Gastroesophageal sphincter (tissue), 4 donors: ENCODE data around the gene TRAF3. TPM values are rescaled to one million over a fixed set of nuclear protein-coding genes. Genes with fewer than 3 reads are reported as not detected.

ENCODE experiments used
- ATAC-seq: fragments of 150-250 bp; one replicate; pipeline ENCODE4 v1.9.1; 2016; ENCODE audit warnings: mild to moderate bottlenecking, moderate library complexity
- H3K27ac ChIP-seq, 4 donors: fragments of 200-600 bp; sonication (generic) in 3 of 4; 1 replicate in 3 of 4; 2 replicates in 1 of 4; pipeline ENCODE4 v1.5.1; 2016 to 2019
- H3K27me3 ChIP-seq: fragments of 200-600 bp; sonication (generic); one replicate; pipeline ENCODE4 v1.5.1; 2019
- H3K36me3 ChIP-seq, 2 donors: fragments of 200-600 bp; sonication (generic); one replicate each; pipeline ENCODE4 v1.5.1; 2019; ENCODE audit warnings: control low read depth in 1 of 2
- H3K4me1 ChIP-seq, 3 donors: fragments of 200-600 bp; sonication (generic); 1 replicate in 2 of 3; 2 replicates in 1 of 3; pipeline ENCODE4 v1.5.1; 2016 to 2019; ENCODE audit warnings: control low read depth in 2 of 3
- H3K4me3 ChIP-seq, 2 donors: fragments of 200-600 bp; sonication (generic); one replicate each; pipeline ENCODE4 v1.5.1; 2019; ENCODE audit warnings: mild to moderate bottlenecking in 1 of 2, moderate library complexity in 1 of 2
- H3K9me3 ChIP-seq, 3 donors: fragments of 200-600 bp; sonication (generic); one replicate each; pipeline ENCODE4 v1.5.1; 2017 to 2019; ENCODE audit warnings: control low read depth in 2 of 3
- EP300 ChIP-seq: sonication (generic); formaldehyde crosslinking; IDR thresholded peaks from one replicate; pipeline ENCODE4 v1.6.1; 2017; ENCODE audit warnings: antibody characterized with exemption, mild to moderate bottlenecking
- POLR2A ChIP-seq, 2 donors: fragments of 450-650 bp; IDR thresholded peaks; one replicate each; pipeline ENCODE4 v1.6.1; 2017; ENCODE audit warnings: antibody characterized with exemption in 2 of 2, mild to moderate bottlenecking in 2 of 2, moderate library complexity in 1 of 2
- POLR2AphosphoS5 ChIP-seq: sonication (generic); formaldehyde crosslinking; IDR thresholded peaks from one replicate; pipeline ENCODE4 v1.6.1; 2017; ENCODE audit warnings: antibody characterized with exemption
- WGBS, 2 donors: methylation state at CpG; one replicate each; pipeline ENCODE4 v1.1.5; 2018; ENCODE audit warnings: low coverage in 1 of 2; 5-methylcytosine and 5-hydroxymethylcytosine counted together
- total RNA-seq, 4 donors: library from RNA; depleted of rRNA; stranded (reverse); fragments of >200 nt; gene quantifications; one replicate each; pipeline ENCODE4 v1.1.0, GENCODE V29; 2016
- TF ChIP-seq, protein P1 (sequence below), 4 experiments: fragments of 200-600 bp in 2 of 4; fragments of 450-650 bp in 2 of 4; sonication (generic) in 1 of 4; IDR thresholded peaks; one replicate each; pipeline ENCODE4 v1.5.1; 2017 to 2019; ENCODE audit warnings: antibody characterized with exemption in 4 of 4, mild to moderate bottlenecking in 2 of 4, moderate library complexity in 2 of 4

Gene TRAF3
- total RNA-seq, 4 donors from 2014 or later = 10.9 to 29.0 (median 18.7) TPM

DNA sequence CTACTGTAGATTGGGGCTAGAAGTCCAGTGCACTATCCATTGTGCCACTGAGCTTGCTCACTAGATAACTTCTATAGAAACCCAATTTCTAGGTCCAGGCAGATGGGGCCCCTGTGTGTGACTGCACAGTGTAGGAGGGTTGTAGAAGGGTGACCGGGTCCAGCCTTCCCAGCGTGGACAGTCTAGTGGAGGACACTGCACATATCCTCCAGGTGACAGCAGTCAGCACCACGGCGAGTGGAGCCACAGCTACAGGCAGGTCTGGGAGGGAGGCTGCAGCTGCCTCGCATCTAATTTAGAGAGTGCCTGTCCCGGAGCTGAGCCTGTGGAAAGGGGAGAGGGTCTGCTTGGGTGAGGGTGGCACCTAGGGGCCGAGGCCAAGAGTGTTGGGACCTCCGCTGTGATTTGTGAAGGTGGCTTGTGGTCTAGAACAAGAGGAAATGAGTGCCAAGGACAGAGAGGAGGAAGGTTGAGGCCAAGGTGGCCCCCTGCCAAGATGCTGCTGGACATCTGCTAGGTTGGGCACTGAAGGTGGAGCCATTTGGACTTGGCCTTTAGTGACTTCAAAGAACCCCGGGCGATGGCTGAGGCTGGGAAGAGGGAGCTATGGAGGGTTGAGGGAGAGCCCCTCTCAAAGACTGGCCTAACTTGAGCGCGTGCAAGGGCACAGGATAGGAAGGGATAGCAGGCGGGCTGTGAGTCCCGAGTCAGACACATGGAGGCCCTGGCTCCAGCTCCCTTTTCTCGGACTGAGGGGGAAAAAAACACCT, 46.0 kb upstream of the TRAF3 start:
- H3K4me3 ChIP-seq = no peak overlapping the region
- H3K4me1 ChIP-seq = no peaks in the 10 kb centered on the region
- TF ChIP-seq, protein P1, sequence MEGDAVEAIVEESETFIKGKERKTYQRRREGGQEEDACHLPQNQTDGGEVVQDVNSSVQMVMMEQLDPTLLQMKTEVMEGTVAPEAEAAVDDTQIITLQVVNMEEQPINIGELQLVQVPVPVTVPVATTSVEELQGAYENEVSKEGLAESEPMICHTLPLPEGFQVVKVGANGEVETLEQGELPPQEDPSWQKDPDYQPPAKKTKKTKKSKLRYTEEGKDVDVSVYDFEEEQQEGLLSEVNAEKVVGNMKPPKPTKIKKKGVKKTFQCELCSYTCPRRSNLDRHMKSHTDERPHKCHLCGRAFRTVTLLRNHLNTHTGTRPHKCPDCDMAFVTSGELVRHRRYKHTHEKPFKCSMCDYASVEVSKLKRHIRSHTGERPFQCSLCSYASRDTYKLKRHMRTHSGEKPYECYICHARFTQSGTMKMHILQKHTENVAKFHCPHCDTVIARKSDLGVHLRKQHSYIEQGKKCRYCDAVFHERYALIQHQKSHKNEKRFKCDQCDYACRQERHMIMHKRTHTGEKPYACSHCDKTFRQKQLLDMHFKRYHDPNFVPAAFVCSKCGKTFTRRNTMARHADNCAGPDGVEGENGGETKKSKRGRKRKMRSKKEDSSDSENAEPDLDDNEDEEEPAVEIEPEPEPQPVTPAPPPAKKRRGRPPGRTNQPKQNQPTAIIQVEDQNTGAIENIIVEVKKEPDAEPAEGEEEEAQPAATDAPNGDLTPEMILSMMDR (IDR thresholded peaks at IDR 0.05) = no peak
- TF ChIP-seq POLR2A (IDR thresholded peaks at IDR 0.05) = no peak
- H3K27me3 ChIP-seq = no peaks in the 10 kb centered on the region
- H3K9me3 ChIP-seq = no peaks in the 10 kb centered on the region
- WGBS, 2 donors = 79 to 89% methylated on average over 8 to 9 of the region's 15 CpGs
- H3K36me3 ChIP-seq = peaks cover 0 to 66% of the 10 kb centered on the region in 2 donors
- H3K27ac ChIP-seq = no peak overlapping the region
- no peak for ATAC-seq

DNA sequence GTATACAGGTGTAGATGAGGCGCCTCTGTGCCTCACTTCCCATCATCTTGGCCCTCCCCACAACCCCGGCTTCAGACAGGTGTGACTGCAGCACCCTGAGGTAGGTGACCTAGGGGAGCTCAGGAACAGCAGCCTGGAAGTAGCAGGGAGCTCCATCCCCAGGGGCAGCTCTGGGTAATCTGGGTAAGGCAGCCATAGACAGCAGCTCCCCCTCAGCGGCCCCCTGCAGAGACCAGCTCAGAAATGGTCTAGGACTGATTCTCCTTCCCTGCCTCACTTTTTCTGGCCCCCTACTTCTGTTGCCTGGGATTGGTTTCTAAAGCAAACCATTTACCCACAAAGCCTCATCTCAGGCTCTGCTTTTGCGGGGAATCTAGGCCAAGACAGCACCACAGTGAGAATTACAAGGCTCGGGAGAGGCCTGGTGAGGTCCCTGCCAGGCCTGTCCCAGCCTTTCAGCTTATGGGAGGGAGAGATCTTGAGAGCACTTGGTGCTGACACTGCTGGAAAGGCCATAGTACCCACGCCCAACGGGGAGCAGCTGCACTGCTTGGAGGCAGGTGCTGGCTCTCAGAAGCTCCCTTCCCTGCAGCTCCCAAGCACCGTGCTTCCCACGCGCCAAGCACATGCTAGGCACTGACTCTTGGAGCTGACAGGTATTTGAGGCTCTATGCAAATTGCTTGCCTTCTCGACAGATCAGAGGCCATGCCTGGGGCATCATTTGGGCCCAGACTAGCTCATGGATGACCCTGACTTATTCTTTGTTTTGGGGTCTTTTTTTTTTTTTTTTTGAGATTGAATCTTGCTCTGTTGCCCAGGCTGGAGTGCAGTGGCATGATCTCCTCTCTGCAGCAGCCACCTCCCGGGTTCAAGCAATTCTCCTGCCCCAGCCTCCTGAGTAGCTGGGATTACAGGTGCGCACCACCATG, 45.1 kb upstream of the TRAF3 start:
- Histone ChIP-seq H3K9me3 (no peaks in the 10 kb centered on the region), H3K4me1 (no peaks in the 10 kb centered on the region), H3K4me3 (no peak overlapping the region), H3K36me3 (peaks cover 0 to 66% of the 10 kb centered on the region in 2 donors), H3K27ac (no peak overlapping the region), H3K27me3 (no peaks in the 10 kb centered on the region)
- WGBS, 2 donors = 93 to 96% methylated on average over 4 to 5 of the region's 13 CpGs
- no peak for TF ChIP-seq EP300
- TF ChIP-seq, protein P1 (IDR thresholded peaks at IDR 0.05) = no peak
- TF ChIP-seq POLR2A (IDR thresholded peaks at IDR 0.05) = no peak
- no peak for TF ChIP-seq POLR2AphosphoS5
- ATAC-seq = no peak

DNA sequence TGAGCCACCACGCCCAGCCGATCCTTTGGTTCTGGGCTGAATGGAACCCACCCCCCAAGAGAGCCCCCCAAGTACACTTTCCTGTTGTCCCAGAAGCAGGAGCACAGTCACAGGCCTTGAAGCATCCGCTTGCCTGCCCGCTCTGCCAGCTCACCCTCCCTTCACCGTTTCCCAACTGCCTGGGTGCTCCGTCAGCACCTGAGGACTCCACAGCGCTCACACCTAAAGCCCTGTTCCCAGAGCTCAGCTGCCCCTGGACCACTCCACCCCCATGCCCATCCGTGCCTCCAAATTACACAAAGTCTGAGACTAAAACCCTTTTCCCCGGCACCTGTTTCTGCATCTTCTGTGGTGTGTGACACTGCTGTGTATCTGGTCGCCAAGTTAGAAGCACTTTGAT, 44.3 kb upstream of the TRAF3 start:
- Histone ChIP-seq H3K36me3 (peaks cover 0 to 64% of the 10 kb centered on the region in 2 donors), H3K27me3 (no peaks in the 10 kb centered on the region), H3K9me3 (no peaks in the 10 kb centered on the region), H3K27ac (no peak overlapping the region), H3K4me1 (no peaks in the 10 kb centered on the region), H3K4me3 (no peak overlapping the region)
- no peak for ATAC-seq
- WGBS, 2 donors = 89 to 98% methylated on average over 6 to 7 of the region's 10 CpGs
- TF ChIP-seq EP300 (no peak), POLR2A (IDR thresholded peaks at IDR 0.05) (no peak)

DNA sequence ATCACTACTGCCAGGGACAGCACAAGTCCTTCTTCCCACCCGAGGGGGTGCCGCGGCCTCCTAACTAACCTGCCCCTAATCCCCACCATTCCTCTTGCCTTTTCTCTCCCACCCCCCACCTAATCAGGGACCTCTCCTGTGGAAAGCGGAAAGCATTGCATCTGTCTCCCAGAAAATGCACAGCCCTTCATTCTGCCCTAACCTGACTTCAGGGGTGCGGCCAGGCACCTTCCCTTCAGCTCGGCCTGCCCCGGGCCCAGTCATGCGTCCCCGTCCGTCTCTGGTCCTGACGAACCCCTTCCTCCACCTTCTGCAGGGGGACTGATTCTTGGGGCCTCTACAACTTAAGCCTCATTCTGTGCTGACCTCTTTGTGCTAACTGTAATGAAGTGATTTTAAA, 43.9 kb upstream of the TRAF3 start:
- ATAC-seq = no peak
- 80 to 96% methylated on average over 7 to 9 of the region's 11 CpGs for WGBS, 2 donors
- no peaks in the 10 kb centered on the region for H3K4me1 ChIP-seq
- TF ChIP-seq, protein P1 (IDR thresholded peaks at IDR 0.05) = no peak
- H3K27ac ChIP-seq = no peak overlapping the region
- H3K27me3 ChIP-seq = no peaks in the 10 kb centered on the region
- peaks cover 0 to 64% of the 10 kb centered on the region in 2 donors for H3K36me3 ChIP-seq
- H3K4me3 ChIP-seq = no peak overlapping the region
- no peaks in the 10 kb centered on the region for H3K9me3 ChIP-seq

DNA sequence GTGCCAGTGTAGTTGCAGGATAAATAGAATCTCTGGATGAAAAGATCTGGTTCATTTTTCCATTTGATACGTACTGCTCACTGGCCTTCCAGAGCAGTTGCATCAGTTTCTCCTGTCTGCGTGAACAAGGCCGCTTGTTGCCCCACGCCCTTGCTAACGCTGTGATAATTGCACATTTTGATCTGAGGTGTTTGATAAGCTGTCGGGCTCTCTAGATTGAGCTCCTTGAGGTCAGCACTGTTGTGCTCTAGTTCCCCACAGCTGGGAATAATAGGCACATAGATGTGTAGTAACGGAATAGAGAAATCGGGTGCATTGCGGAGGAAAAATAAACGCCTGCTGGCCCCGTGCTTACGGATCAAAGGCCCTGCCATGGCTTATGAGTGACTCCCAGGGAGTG, 42.8 kb upstream of the TRAF3 start:
- no peak overlapping the region for H3K4me3 ChIP-seq
- ATAC-seq = no peak
- peaks cover 0 to 57% of the 10 kb centered on the region in 2 donors for H3K36me3 ChIP-seq
- no peaks in the 10 kb centered on the region for H3K4me1 ChIP-seq
- H3K27ac ChIP-seq = no peak overlapping the region
- WGBS, 2 donors = 74 to 84% methylated on average over 8 to 12 of the region's 12 CpGs
- H3K9me3 ChIP-seq = no peaks in the 10 kb centered on the region
- TF ChIP-seq POLR2A (IDR thresholded peaks at IDR 0.05) (no peak), POLR2AphosphoS5 (no peak), EP300 (no peak)
- TF ChIP-seq, protein P1 (IDR thresholded peaks at IDR 0.05) = no peak
- no peaks in the 10 kb centered on the region for H3K27me3 ChIP-seq
